Inferior parietal cortex (tissue), 1 donor: ENCODE results near the gene ENAH.

Experiments used
- DNase-seq: peaks from one replicate; pipeline ENCODE4 v3.0.0-alpha.2; 2016; ENCODE audit errors: extremely low spot score

Gene ENAH

DNA sequence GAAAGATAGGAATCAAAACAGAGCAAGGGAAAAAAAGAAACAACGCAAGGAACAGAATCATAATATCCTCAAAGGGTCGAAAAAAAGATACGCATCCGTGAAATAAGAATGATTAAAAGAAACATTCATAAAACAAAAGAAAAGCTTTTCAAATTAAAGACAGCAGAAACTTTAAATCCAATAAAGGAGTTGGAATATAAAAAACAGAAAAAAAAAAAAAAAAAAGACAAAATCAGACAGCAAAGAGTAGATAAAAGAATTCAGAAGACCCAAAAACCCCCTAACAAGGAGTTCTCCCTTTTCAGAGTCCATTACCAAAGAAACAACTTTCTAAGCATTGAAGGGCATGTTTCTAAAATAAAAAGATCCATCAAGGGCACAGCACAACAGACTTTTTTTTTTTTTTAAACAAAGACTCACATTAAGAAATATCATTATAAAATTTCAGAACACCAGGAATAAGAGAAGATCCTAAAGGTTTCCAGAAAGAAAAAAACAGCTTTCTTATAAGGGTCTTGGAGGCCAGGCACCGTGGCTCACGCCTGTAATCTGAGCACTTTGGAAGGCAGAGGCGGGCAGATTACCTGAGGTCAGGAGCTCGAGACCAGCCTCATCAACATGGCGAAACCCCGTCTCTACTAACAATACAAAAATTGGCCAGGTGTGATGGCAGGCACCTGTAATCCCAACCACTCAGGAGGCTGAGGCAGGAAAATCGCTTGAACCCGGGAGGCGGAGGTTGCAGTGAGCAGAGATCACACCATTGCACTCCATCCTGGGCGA, 44.7 kb downstream of the ENAH start:
- DNase-seq: no peak

DNA sequence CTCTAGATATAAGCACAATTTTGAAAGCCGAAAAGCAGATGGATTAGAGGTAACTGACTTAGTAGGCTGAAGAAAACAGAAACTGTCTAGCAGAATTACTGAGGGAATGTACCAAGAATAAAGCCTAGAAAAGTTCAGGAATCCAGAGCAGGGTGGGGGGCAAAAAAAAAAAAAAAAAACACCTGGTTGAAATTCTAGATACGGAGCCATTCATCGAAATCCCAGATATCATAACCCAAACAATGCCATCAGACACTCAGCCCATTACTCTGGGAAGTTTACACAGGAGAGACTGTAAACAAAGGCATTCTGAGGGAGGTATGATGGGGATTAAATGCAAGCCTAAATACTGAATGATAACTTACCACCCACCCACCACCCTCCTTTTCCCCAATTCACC, 45.6 kb downstream of the ENAH start:
- DNase-seq: no peak

DNA sequence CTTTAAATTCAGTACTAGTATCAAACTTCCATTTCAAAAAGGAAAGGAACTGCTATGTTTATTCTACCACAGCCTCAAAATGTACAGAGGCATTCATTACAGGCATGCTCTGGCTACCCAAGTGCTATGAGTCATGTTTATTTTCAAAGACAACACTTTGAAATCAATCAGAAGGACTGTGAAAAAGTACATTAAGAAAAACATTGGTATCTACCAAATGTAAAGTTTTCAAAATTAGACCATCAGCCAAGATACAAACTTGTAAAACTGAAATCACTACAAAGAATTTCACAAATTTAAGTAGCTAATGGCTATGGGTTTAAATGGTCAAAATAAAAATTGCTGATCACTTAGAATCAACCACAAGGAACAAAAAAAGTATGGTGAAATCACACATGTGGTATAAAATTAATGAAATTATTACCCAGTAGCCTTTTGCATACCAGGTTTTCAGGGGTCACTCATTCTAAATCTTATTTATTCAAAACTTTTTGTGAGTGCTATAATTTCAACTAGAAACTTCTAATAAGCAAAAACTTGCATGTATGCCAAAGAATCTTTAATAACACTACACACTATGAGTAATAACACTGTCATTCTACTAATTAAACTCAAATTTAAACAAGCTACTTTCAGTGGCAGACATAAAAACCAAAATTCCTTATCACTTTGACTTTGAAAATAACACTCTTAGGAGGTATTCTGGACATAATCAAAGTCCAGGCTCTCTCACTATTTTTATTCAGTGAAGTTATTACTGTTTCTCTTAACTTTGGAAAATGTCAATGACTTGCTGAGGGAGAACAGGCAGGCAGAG, 49.2 kb downstream of the ENAH start:
- DNase-seq: no peak

DNA sequence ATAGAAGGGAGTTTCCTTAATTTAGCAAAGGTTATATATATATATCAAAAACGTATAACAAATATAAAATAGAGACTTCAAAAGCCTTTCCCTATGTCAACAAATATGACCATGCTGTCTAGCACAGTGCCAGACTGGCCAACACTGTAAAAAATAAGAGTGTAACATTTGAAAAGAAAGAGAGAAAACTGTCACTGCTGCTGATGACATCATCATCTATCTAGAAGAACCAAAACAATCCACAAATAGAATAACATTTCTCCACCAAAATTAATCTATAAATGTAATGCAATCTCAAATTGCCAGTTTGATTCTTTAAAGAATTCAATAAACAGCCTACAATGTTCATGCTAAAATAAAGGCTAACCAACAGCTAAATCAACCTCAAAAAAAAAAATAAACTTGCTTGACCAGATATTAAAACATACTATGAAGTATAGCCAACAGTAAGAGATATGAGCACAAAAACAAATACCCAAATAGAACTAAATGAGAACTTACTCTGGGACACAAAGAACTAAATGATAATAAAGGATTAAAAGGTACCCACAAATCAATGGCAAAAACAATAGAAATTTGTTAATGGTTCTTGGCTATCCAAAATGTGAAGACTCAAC, 50.2 kb downstream of the ENAH start:
- no peak for DNase-seq

DNA sequence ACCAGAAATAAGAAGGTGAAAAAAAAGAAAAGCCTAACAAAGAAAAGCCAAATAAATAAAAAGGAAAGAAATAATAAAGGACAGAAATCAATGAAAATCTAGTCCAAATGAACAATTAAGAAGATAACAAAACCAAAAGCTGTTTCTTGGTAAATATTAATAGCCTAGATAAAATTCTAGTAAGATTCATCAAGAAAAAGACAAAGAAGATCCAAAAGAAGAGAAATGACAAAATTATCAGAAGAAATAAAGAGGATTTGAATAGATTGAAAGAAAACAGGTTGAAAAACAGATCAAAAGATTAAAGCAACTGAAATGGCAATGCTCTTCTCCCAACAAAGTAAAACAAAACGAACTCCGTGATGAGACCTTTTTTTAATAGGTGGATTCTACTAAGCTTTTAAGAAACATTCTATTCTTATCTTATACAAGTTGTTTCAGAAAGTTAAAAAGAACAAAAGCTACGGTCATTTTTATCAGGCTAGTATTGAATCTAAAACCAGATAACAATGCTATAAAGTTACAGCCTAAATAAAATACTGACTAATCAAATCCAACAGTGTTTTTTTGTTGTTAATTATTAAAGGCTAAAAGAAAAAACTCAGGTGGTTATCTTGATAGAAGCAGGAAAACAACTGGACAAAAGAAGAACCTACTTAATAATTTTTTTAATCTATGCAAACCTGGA, 50.9 kb downstream of the ENAH start:
- no peak for DNase-seq

DNA sequence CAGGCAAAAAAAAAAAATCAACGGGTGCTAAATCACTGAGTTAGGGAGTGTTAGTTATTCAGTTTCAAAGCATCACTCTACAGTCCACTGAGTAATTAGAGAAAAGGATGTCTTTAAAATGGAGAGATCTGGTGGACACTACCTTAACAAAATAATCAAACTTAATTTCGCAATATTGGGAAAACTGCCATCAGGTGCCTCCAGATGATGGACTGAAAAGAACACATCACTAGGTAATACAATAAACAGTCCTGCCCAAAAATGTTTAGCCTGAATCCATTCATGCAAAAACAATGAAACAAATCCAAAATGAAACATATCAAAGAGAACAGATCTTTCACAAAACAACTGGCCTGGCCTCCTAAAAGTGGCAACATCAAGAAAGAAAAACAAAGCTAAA, 54.1 kb downstream of the ENAH start:
- DNase-seq: no peak

DNA sequence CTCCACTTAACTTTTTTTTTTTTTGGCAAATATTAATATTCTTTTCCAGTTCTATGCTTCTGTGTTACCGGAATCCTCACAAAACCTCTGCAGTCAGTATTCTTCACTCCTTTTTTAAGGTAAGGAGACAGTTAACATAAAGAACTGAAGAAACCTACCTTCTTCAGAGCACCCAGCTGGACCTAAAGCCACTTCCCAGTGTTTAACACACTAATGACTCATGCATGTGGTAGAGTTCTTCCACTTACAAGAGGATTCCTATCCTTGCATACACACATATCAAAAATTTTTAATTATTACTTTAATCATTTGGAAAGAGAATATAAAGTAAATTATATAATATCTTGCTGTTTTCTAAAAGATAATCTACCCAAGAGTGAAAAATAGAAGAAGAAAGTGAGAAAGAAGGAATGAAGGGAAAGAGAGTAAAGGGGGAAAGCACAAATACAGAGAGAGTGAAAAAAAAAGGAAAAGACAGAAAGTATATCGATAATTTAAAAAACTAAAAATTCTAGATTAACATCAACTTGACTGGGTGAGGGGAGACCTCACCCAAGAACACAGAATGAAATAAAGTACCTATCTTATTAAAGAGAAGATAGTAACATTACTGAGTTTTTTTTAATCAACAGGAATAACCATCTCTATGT, 54.9 kb downstream of the ENAH start:
- no peak for DNase-seq

DNA sequence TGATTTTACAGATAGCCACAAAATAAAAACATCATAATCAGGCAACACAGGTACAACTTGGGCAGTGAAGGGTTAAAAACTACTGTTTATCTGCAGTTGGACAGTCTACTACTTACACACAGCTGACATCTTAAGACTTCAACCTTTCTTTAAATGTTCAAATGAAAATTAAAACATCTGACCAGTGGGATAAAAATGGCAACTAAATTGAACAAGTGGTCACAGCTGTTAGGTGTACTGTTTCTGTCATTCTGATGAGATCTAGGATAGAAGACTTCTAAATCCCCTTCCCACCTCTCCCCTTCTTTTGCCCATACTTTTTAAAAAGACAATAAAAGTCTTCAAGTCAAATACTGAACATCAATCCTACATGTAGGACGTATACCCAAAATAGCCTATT, 56.2 kb downstream of the ENAH start:
- no peak for DNase-seq

DNA sequence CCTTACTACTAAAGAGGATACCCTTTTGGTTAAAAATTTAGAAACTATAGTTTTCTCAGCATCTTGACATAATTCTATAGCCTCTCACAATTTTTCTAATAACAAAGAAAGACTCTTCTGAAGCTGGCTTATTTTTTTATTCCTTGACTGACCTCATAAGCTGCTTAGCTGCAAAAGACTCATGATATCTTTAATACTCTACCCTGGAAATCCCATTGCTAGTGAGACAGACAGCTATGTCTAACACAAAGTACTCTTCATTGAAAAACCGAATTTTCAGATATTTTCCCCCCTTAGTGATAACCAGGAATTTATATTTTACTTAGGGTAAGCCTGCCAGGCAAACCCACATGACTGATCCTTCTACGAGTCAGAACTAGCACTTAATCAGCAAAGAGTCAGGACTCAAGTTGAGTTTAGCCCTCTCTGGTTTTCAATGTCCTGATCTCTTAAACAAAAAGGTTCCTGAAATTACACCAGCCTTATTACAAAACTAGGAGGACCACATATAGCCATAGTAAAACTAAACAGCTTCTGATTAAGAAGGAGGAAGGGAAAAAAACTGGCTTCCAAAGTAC, 56.9 kb downstream of the ENAH start:
- DNase-seq: no peak

DNA sequence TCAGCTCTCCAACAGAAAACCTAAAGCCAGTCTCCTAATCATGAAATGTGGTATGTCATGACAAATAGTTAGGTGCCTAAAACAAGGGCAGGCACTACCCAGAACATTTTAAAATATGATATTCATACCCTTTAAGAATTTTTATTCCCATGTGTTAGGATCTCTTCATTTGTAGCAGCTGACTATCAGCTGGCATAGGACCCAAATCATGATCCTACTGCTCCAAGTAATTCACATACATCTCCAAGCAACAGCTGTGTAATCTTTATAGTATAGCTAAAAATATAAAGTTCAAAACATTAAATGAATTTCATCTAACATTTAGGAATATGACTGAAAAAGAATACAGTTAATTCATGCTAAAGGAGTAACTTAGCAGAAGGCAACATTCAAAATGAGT, 57.5 kb downstream of the ENAH start:
- DNase-seq: no peak

DNA sequence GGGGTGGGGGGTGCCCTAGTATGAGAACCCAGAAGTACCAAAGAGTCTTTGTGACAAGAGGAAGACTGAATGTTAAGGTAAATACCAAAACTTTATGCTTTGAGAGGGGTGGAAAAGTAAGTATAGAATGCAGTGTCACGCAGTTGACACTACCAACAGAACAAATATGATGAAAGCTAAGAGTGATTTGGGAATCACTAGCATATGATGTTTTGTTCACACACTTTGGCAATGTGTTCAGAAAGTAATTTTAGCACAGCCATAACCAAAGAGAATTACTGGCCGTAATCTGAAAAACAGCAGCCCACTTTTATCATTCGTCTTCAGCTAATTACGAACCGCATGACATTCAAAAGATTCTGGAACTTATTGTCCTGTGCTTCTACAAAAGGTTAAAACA, 59.5 kb downstream of the ENAH start:
- DNase-seq: no peak

DNA sequence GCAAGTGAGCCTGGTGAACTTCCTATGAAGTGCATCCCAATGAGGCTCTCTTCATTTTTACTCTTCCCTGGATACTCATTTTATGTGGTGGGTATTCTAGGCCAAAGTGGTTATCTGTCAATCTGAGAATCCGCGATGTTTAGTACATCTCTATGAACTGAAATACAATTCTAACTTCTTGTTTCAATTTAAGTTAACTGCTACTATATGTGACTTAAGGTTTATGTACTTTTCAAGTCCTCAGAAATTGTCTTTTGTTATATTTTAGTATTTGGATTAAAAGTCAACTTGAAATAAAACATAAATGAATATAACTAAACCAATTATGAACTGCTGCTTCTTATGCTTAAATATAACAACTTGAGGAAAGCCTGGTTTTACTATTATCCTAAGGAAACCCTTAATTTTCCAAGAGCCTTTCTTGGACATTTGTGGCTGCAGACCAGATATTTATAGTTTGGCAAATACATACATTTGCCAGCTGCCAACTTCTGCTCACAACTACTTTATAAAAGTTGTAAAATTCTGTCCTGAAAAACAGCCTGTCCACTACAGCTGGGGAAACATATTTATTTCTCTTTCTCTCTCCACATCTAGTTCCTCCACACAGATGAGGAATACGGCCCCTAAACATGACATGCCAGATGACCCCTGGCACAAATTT, 60.4 kb downstream of the ENAH start:
- no peak for DNase-seq

DNA sequence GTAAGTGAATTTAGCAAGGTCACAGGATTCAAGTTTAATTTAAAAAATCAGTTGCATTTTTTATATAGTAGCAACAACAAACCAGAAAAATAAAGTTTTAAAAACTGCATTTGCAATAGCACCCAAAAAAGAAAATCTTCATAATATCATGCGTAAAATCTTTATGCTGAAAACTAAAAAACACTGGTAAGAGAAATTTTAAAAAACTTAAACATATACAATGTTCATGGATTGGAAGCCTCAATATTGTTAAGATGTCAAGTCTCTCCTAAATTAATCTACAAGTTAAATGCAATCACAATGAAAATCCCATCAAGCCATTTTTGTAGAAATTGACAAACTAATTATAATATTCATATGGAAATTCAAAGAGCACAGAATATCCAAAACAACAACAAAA, 65.6 kb downstream of the ENAH start:
- DNase-seq: no peak

DNA sequence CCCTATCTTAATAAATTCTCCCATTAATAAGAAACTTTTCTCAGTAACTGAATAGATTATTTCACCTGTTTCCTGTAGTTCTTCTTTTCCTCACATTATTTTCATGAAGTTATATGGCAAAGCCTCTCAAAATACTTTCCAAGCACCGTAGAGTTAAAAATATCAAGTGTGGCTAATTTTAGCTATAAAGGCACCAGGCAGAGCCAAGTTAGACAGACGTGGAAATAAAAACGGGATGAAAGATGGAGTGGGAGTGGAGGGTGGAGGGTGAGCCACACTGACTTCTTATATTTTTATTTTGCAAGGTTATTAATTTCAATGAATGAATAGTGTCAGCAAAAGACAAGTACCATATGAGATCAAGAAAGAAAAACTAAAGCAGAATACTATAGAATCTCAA, 71.7 kb downstream of the ENAH start:
- no peak for DNase-seq

DNA sequence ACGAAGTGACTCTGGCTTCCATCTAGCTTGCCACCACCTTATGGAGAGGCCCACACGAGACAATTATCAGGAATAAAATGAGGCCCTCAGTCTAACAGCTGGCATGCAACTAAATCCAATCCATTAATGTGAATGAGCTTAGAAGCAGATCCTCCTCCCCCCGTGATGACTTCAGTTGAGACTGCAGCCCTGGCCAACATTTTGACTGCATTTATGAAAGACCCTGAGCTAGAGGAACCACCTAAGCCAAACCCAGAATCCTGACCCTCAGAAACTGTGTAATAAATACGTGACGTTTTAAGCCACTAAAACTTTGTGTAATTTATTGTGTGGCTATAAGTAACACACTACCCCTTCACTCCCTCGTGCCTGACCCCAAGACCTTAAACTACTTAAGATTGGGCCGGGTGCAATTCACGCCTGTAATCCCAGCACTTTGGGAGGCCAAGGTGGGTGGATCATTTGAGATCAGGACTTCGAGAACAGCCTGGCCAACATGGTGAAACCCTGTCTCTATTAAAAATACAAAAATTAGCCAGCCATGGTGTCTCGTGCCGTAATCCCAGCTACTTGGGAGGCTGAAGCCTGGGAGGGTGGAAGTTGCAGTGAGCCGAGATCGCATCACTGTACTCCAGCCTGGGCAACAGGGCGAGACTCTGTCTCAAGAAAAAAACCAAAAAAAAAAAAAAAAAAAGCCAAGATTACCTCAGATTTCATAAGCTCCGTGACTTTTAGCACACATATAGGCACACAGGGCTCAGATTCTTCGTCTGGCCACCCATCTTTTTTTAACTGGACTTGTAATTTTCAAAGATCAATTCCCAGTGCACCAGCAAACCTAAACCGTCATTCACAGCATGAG, 72.5 kb downstream of the ENAH start:
- no peak for DNase-seq

DNA sequence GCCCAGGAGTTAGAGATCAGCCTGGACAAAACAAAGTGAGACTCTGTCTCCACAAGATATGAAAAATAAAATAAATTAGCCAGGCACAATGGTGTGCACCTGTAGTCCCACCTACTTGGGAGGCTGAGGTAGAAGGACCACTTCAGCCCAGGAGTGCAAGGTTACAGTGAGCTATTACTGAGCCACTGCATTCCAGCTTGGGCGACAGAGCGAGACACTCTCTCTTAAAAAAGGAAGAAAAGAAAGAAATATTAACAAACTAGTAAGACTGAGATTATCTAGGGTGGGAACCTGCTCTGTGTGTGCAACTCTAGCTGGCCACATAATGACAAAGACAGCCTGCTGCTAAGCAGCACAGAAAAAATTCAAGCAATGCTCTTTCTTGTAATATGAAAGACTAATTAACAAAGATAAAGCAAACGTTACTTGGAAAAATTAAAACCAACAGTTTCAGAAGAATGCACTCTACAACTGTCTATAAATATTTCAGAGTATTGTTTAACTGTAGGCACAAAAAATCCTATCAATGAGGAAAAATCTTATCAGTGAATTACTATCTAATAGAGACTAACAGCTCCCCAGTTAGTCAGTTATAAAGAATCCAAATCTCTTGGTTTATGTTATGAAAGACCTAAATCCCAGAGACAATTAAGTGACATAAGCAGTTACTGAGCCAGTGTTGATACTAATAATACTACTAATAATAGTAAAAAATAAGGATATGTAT, 74.5 kb downstream of the ENAH start:
- DNase-seq: no peak

DNA sequence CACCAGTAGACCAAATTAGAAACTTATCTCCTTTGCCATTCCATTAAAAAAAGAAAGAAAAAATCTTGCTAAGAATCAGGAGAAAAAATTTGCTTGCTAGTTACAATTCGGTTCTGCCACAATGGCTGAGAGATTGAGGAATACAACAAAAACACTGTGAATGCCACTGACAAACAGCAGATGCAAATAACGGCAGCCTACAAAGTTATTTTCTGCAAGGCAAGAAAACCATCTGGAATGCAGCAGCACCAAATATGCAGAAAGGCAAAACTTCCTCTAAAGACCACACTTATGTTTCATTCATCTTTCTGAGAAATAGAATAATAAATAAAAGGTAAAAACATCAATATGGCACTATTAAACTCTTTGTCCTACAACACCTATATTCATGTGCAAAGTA, 75.7 kb downstream of the ENAH start:
- no peak for DNase-seq

DNA sequence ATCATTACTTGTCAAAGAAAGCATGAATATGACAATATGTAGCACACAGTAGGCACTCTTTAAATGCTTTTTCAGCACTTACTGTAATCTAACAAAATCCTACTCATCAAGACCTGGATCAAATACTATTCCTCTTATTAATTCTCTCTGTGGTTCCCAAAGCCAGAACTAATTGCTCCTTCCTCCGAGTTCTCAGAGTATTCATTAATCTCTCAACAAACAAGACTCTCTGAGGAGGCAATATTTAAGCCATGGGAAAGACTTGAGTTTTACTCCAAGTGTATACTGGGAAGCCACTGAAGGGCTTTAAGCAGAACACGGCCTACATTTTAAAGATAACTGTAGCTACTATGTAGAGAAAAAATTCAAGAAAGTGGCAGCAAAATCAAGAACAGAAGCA, 79.7 kb downstream of the ENAH start:
- DNase-seq: no peak

DNA sequence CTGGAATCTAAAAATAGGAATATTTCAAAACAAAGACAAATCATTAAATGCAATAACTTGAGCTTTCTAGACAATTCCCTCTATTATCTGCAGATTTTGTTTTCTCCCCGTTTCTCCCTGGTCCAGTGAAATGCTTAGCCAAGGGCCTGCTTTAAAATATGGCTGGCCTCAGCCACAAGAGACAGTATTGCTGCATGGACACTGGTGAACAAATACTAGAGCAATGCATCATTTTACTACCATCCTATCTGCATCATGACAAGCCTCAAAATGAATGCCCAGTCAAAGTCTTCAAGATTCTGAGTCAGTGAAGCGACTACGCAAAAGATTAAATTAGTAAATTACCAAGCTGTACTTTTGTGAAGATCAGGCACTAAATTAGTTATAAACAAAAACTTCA, 80.5 kb downstream of the ENAH start:
- DNase-seq: no peak
